ENCODE results near the gene PDS5B. TPM values are rescaled to one million over a fixed set of nuclear protein-coding genes. Genes with fewer than 3 reads are reported as not detected.
A peak's percentile ranks its signal among the peaks of the same experiment; 100 is the strongest.

Gene PDS5B
- polyA plus RNA-seq, 3 donors from 2014 or later = 29.3 to 49.2 (median 48.1) TPM

GRCh38 chr13:32639502-32640105 is 53.4 kb downstream of the PDS5B start:
- Mint-ChIP-seq H3K36me3 (no peaks in the 10 kb centered on the region), H3K27me3 (ENCODE audit: low read depth in 3 of 3) (peaks cover 0 to 2% (median 1%) of the 10 kb centered on the region in 3 donors), H3K27ac (no peak overlapping the region), H3K9me3 (no peaks in the 10 kb centered on the region), H3K4me3 (no peak overlapping the region), H3K4me1 (peaks cover 7 to 36% of the 10 kb centered on the region in 2 donors)
- DNase-seq = peak; percentile 43 to 57 (median 50)

GRCh38 chr13:32642316-32642715 is 56.1 kb downstream of the PDS5B start:
- DNase-seq = no peak
- no peaks in the 10 kb centered on the region for H3K36me3 Mint-ChIP-seq
- H3K4me3 Mint-ChIP-seq = no peak overlapping the region
- H3K4me1 Mint-ChIP-seq = peaks cover 29 to 62% of the 10 kb centered on the region in 2 donors
- peaks cover 0 to 1% (median 0%) of the 10 kb centered on the region in 3 donors for H3K27me3 Mint-ChIP-seq (ENCODE audit: low read depth in 3 of 3)
- H3K9me3 Mint-ChIP-seq = no peaks in the 10 kb centered on the region
- peak overlapping the region in 2 of 6 donors; percentile 5 to 35 for H3K27ac Mint-ChIP-seq

- Mint-ChIP-seq H3K4me1 (peaks cover 30 to 67% of the 10 kb centered on the region in 2 donors), H3K36me3 (no peaks in the 10 kb centered on the region), H3K4me3 (no peak overlapping the region), H3K27me3 (ENCODE audit: low read depth in 3 of 3) (peaks cover 0 to 1% (median 0%) of the 10 kb centered on the region in 3 donors), H3K27ac (peak overlapping the region in 2 of 6 donors; percentile 0 to 5), H3K9me3 (no peaks in the 10 kb centered on the region)
- DNase-seq = no peak
Observed at GRCh38 chr13:32642858-32643257, 56.6 kb downstream of the PDS5B start.

- H3K27me3 Mint-ChIP-seq (ENCODE audit: low read depth in 3 of 3) = no peaks in the 10 kb centered on the region
- H3K27ac Mint-ChIP-seq = peak overlapping the region; percentile 57 to 86 (median 65)
- H3K4me3 Mint-ChIP-seq = peak overlapping the region in 3 of 5 donors; percentile 6 to 28 (median 23)
- no peaks in the 10 kb centered on the region for H3K36me3 Mint-ChIP-seq
- H3K4me1 Mint-ChIP-seq = peaks cover 34 to 76% of the 10 kb centered on the region in 2 donors
- H3K9me3 Mint-ChIP-seq = no peaks in the 10 kb centered on the region
- DNase-seq = no peak
Observed at GRCh38 chr13:32645854-32646253, 59.6 kb downstream of the PDS5B start.

GRCh38 chr13:32647926-32648325 is 61.7 kb downstream of the PDS5B start:
- Mint-ChIP-seq H3K27ac (peak overlapping the region in 3 of 6 donors; percentile 26 to 68 (median 53)), H3K27me3 (ENCODE audit: low read depth in 3 of 3) (no peaks in the 10 kb centered on the region), H3K36me3 (no peaks in the 10 kb centered on the region), H3K4me1 (peaks cover 30 to 68% of the 10 kb centered on the region in 2 donors), H3K4me3 (no peak overlapping the region), H3K9me3 (no peaks in the 10 kb centered on the region)
- no peak for DNase-seq

GRCh38 chr13:32650705-32651311 is 64.6 kb downstream of the PDS5B start:
- peaks cover 0 to under 1% (median 0%) of the 10 kb centered on the region in 3 donors for H3K27me3 Mint-ChIP-seq (ENCODE audit: low read depth in 3 of 3)
- peak; percentile 42 to 52 (median 43) for DNase-seq
- peaks cover 0 to 10% (median 6%) of the 10 kb centered on the region in 3 donors for H3K36me3 Mint-ChIP-seq
- H3K4me3 Mint-ChIP-seq = no peak overlapping the region
- H3K9me3 Mint-ChIP-seq = no peaks in the 10 kb centered on the region
- H3K27ac Mint-ChIP-seq = peak overlapping the region in 1 of 6 donors; percentile 34
- peaks cover 22 to 51% of the 10 kb centered on the region in 2 donors for H3K4me1 Mint-ChIP-seq

- Mint-ChIP-seq H3K27me3 (ENCODE audit: low read depth in 3 of 3) (peaks cover 0 to 2% (median 0%) of the 10 kb centered on the region in 3 donors), H3K4me1 (peaks cover 16 to 31% of the 10 kb centered on the region in 2 donors), H3K4me3 (no peak overlapping the region), H3K36me3 (peaks cover 0 to 20% (median 16%) of the 10 kb centered on the region in 3 donors), H3K9me3 (peaks cover 0 to 4% (median 0%) of the 10 kb centered on the region in 6 donors), H3K27ac (no peak overlapping the region)
- DNase-seq = no peak
Observed at GRCh38 chr13:32657309-32657708, 71.1 kb downstream of the PDS5B start.

GRCh38 chr13:32659736-32660135 is 73.5 kb downstream of the PDS5B start:
- H3K9me3 Mint-ChIP-seq = peaks cover 0 to 4% (median 0%) of the 10 kb centered on the region in 6 donors
- no peak for DNase-seq
- peaks cover 0 to 18% (median 14%) of the 10 kb centered on the region in 3 donors for H3K36me3 Mint-ChIP-seq
- H3K27me3 Mint-ChIP-seq (ENCODE audit: low read depth in 3 of 3) = peaks cover 0 to 2% (median 0%) of the 10 kb centered on the region in 3 donors
- H3K4me3 Mint-ChIP-seq = no peak overlapping the region
- H3K27ac Mint-ChIP-seq = peak overlapping the region in 1 of 6 donors; percentile 73
- H3K4me1 Mint-ChIP-seq = peaks cover 16 to 31% of the 10 kb centered on the region in 2 donors

GRCh38 chr13:32660227-32660626 is 74.0 kb downstream of the PDS5B start:
- H3K27me3 Mint-ChIP-seq (ENCODE audit: low read depth in 3 of 3) = peaks cover 0 to 2% (median 0%) of the 10 kb centered on the region in 3 donors

GRCh38 chr13:32661685-32662084 is 75.4 kb downstream of the PDS5B start:
- no peak overlapping the region for H3K27ac Mint-ChIP-seq
- H3K9me3 Mint-ChIP-seq = peaks cover 0 to 4% (median 0%) of the 10 kb centered on the region in 6 donors
- H3K36me3 Mint-ChIP-seq = peaks cover 0 to 17% (median 0%) of the 10 kb centered on the region in 3 donors
- H3K4me1 Mint-ChIP-seq = peaks cover 8 to 11% of the 10 kb centered on the region in 2 donors
- H3K27me3 Mint-ChIP-seq (ENCODE audit: low read depth in 3 of 3) = no peaks in the 10 kb centered on the region
- no peak for DNase-seq
- no peak overlapping the region for H3K4me3 Mint-ChIP-seq

More at GRCh38 chr13:32660227-32660626, 74.0 kb downstream of the PDS5B start:
- Mint-ChIP-seq H3K36me3 (peaks cover 0 to 14% (median 10%) of the 10 kb centered on the region in 3 donors), H3K9me3 (peaks cover 0 to 4% (median 0%) of the 10 kb centered on the region in 6 donors), H3K27ac (peak overlapping the region in 1 of 6 donors; percentile 10), H3K4me3 (no peak overlapping the region), H3K4me1 (peaks cover 16 to 26% of the 10 kb centered on the region in 2 donors)
- DNase-seq = no peak

GRCh38 chr13:32663660-32664059 is 77.4 kb downstream of the PDS5B start:
- Mint-ChIP-seq H3K4me3 (no peak overlapping the region), H3K27ac (no peak overlapping the region), H3K36me3 (peaks cover 0 to 9% (median 0%) of the 10 kb centered on the region in 3 donors)

GRCh38 chr13:32666990-32667571 is 80.8 kb downstream of the PDS5B start:
- H3K36me3 Mint-ChIP-seq = peaks cover 0 to 3% (median 3%) of the 10 kb centered on the region in 3 donors
- H3K4me1 Mint-ChIP-seq = no peaks in the 10 kb centered on the region
- H3K4me3 Mint-ChIP-seq = no peak overlapping the region
- DNase-seq = no peak
- H3K27me3 Mint-ChIP-seq (ENCODE audit: low read depth in 3 of 3) = no peaks in the 10 kb centered on the region
- peak overlapping the region in 2 of 6 donors; percentile 4 to 58 for H3K27ac Mint-ChIP-seq
- no peaks in the 10 kb centered on the region for H3K9me3 Mint-ChIP-seq

More at GRCh38 chr13:32663660-32664059, 77.4 kb downstream of the PDS5B start:
- H3K27me3 Mint-ChIP-seq (ENCODE audit: low read depth in 3 of 3) = no peaks in the 10 kb centered on the region
- no peak for DNase-seq
- no peaks in the 10 kb centered on the region for H3K9me3 Mint-ChIP-seq
- no peaks in the 10 kb centered on the region for H3K4me1 Mint-ChIP-seq

GRCh38 chr13:32669030-32669646 is 82.9 kb downstream of the PDS5B start:
- peak; percentile 25 to 41 (median 26) for DNase-seq
- H3K4me1 Mint-ChIP-seq = no peaks in the 10 kb centered on the region

More at GRCh38 chr13:32669030-32669646, 82.9 kb downstream of the PDS5B start:
- no peak overlapping the region for H3K4me3 Mint-ChIP-seq
- H3K36me3 Mint-ChIP-seq = peaks cover 0 to 6% (median 3%) of the 10 kb centered on the region in 3 donors
- H3K27me3 Mint-ChIP-seq (ENCODE audit: low read depth in 3 of 3) = no peaks in the 10 kb centered on the region
- H3K9me3 Mint-ChIP-seq = no peaks in the 10 kb centered on the region
- peak overlapping the region in 1 of 6 donors; percentile 34 for H3K27ac Mint-ChIP-seq
